H9 (cell line): Measurements from ENCODE around the gene CXCL3. TPM values are rescaled to one million over a fixed set of nuclear protein-coding genes. Genes with fewer than 3 reads are reported as not detected.

ENCODE experiments used
- DNase-seq: peaks from one replicate; pipeline ENCODE4 v3.0.0-alpha.2; 2017
- H2AFZ ChIP-seq: one replicate; pipeline ENCODE4 v1.6.1; 2013; ENCODE audit warnings: mild to moderate bottlenecking, low read length, control low read depth, moderate library complexity
- H2AK5ac ChIP-seq: 2 replicates; pipeline ENCODE4 v1.6.1; 2013; ENCODE audit warnings: low read length, control low read depth, mixed read lengths; ENCODE audit not compliant: insufficient read length
- H2BK120ac ChIP-seq: one replicate; pipeline ENCODE4 v1.6.1; 2013; ENCODE audit warnings: low read depth, mild to moderate bottlenecking, low read length, control low read depth, inconsistent platforms; ENCODE audit not compliant: poor library complexity, severe bottlenecking
- H2BK12ac ChIP-seq: 2 replicates; pipeline ENCODE4 v1.6.1; 2013; ENCODE audit warnings: low read length, control low read depth, mixed read lengths, low read depth; ENCODE audit not compliant: insufficient read length
- H2BK15ac ChIP-seq: 2 replicates; pipeline ENCODE4 v1.6.1; 2013; ENCODE audit warnings: low read depth, low read length, control low read depth
- H2BK20ac ChIP-seq: one replicate; pipeline ENCODE4 v1.6.1; 2013; ENCODE audit warnings: low read depth, mild to moderate bottlenecking, low read length, control low read depth, inconsistent platforms; ENCODE audit not compliant: poor library complexity, severe bottlenecking
- H2BK5ac ChIP-seq: 2 replicates; pipeline ENCODE4 v1.6.1; 2013; ENCODE audit warnings: low read length, control low read depth, mixed read lengths; ENCODE audit not compliant: insufficient read length
- H3K14ac ChIP-seq: 2 replicates; pipeline ENCODE4 v1.6.1; 2013; ENCODE audit warnings: low read length, control low read depth; ENCODE audit not compliant: insufficient read depth
- H3K18ac ChIP-seq: 2 replicates; pipeline ENCODE4 v1.6.1; 2013; ENCODE audit warnings: low read depth, mild to moderate bottlenecking, mixed read lengths, low read length, control low read depth; ENCODE audit not compliant: insufficient read length
- H3K23ac ChIP-seq: 2 replicates; pipeline ENCODE4 v1.6.1; 2013; ENCODE audit warnings: low read length, control low read depth, mixed read lengths, low read depth; ENCODE audit not compliant: insufficient read length
- H3K23me2 ChIP-seq: 2 replicates; pipeline ENCODE4 v1.6.1; 2013; ENCODE audit warnings: low read depth, mild to moderate bottlenecking, mixed read lengths, low read length, control low read depth; ENCODE audit not compliant: insufficient read length, poor library complexity, severe bottlenecking
- H3K27ac ChIP-seq: 2 replicates; pipeline ENCODE4 v1.5.1; 2013; ENCODE audit warnings: low read length, control low read depth, mixed read lengths, low read depth; ENCODE audit not compliant: insufficient read length
- H3K27me3 ChIP-seq: 2 replicates; pipeline ENCODE4 v1.6.1; 2013; ENCODE audit warnings: low read length, control low read depth, inconsistent platforms; ENCODE audit not compliant: insufficient read depth
- H3K4ac ChIP-seq: 2 replicates; pipeline ENCODE4 v1.6.1; 2013; ENCODE audit warnings: low read depth, mild to moderate bottlenecking, control low read depth, inconsistent platforms, low read length, moderate library complexity
- H3K4me1 ChIP-seq: 2 replicates; pipeline ENCODE4 v1.6.1; 2013; ENCODE audit warnings: low read length, control low read depth, inconsistent platforms; ENCODE audit not compliant: insufficient read depth
- H3K4me2 ChIP-seq: 2 replicates; pipeline ENCODE4 v1.6.1; 2013; ENCODE audit warnings: low read length, control low read depth, mixed read lengths; ENCODE audit not compliant: insufficient read length, insufficient read depth
- H3K56ac ChIP-seq: 2 replicates; pipeline ENCODE4 v1.6.1; 2013; ENCODE audit warnings: low read depth, mild to moderate bottlenecking, mixed read lengths, low read length, control low read depth; ENCODE audit not compliant: insufficient read length
- H3K79me1 ChIP-seq: 2 replicates; pipeline ENCODE4 v1.6.1; 2013; ENCODE audit warnings: low read depth, mild to moderate bottlenecking, moderate library complexity, low read length, control low read depth, inconsistent platforms; ENCODE audit not compliant: insufficient read depth, poor library complexity, severe bottlenecking
- H3K79me2 ChIP-seq: 2 replicates; pipeline ENCODE4 v1.6.1; 2013; ENCODE audit warnings: low read length, control low read depth, inconsistent platforms; ENCODE audit not compliant: insufficient read depth
- H3K9ac ChIP-seq: 2 replicates; pipeline ENCODE4 v1.6.1; 2013; ENCODE audit warnings: low read length, control low read depth, mixed read lengths; ENCODE audit not compliant: insufficient read length; ENCODE audit errors: extremely low read depth
- H3K9me3 ChIP-seq: one replicate; pipeline ENCODE4 v1.6.1; 2013; ENCODE audit warnings: low read depth, low read length, inconsistent platforms; ENCODE audit not compliant: control insufficient read depth
- H3T11ph ChIP-seq: one replicate; pipeline ENCODE4 v1.6.1; 2013; ENCODE audit warnings: mild to moderate bottlenecking, low read length, control low read depth, inconsistent platforms
- H4K20me1 ChIP-seq: one replicate; pipeline ENCODE4 v1.6.1; 2013; ENCODE audit not compliant: control insufficient read depth, insufficient read length, insufficient read depth
- H4K5ac ChIP-seq: 2 replicates; pipeline ENCODE4 v1.6.1; 2013; ENCODE audit warnings: low read depth, mild to moderate bottlenecking, mixed read lengths, low read length, control low read depth; ENCODE audit not compliant: insufficient read length
- H4K8ac ChIP-seq: replicated peaks from 2 replicates; pipeline ENCODE4 v1.6.1; 2013; ENCODE audit warnings: low read length, control low read depth, mixed read lengths, low read depth; ENCODE audit not compliant: insufficient read length
- H4K91ac ChIP-seq: 2 replicates; pipeline ENCODE4 v1.6.1; 2013; ENCODE audit warnings: low read depth, mild to moderate bottlenecking, moderate library complexity, mixed read lengths, low read length, control low read depth; ENCODE audit not compliant: insufficient read length
- H3K27ac Mint-ChIP-seq, 3 experiments: 2 replicates in 2 of 3; 3 replicates in 1 of 3; pipeline ENCODE4 v1.8.0; 2020 to 2021; ENCODE audit warnings: mixed read lengths in 3 of 3, mild to moderate bottlenecking in 1 of 3, moderate library complexity in 1 of 3
- H3K27me3 Mint-ChIP-seq: 2 replicates; pipeline ENCODE4 v1.8.0; 2021; ENCODE audit warnings: low read depth, mild to moderate bottlenecking, moderate library complexity, mixed read lengths
- H3K36me3 Mint-ChIP-seq, 3 experiments: 2 replicates in 2 of 3; 3 replicates in 1 of 3; pipeline ENCODE4 v1.8.0; 2020 to 2021; ENCODE audit warnings: low read depth in 3 of 3, mixed read lengths in 3 of 3; ENCODE audit not compliant: insufficient read depth in 1 of 3
- H3K4me1 Mint-ChIP-seq, 2 experiments: 2 replicates each; pipeline ENCODE4 v1.8.0; 2020; ENCODE audit warnings: mixed read lengths in 2 of 2
- H3K4me3 Mint-ChIP-seq, 2 experiments: 2 replicates in 1 of 2; 3 replicates in 1 of 2; pipeline ENCODE4 v1.8.0; 2020 to 2021; ENCODE audit warnings: mild to moderate bottlenecking in 2 of 2, mixed read lengths in 2 of 2, moderate library complexity in 1 of 2
- H3K9me3 Mint-ChIP-seq, 2 experiments: 2 replicates in 1 of 2; 3 replicates in 1 of 2; pipeline ENCODE4 v1.8.0; 2020; ENCODE audit warnings: mild to moderate bottlenecking in 2 of 2, mixed read lengths in 2 of 2, moderate library complexity in 1 of 2
- total RNA-seq: library from RNA; stranded (reverse); gene quantifications from 2 replicates; pipeline ENCODE4 v1.2.1, GENCODE V29; 2021
- TF ChIP-seq, protein P1 (sequence below): fragments of 200-600 bp; sonication (generic); conservative IDR thresholded peaks from 3 replicates; pipeline ENCODE4 v1.8.0; 2021; ENCODE audit warnings: antibody characterized with exemption, mild to moderate bottlenecking

The CXCL3 gene
- total RNA-seq, 1 experiment from 2014 or later: 3.7 TPM

DNA sequence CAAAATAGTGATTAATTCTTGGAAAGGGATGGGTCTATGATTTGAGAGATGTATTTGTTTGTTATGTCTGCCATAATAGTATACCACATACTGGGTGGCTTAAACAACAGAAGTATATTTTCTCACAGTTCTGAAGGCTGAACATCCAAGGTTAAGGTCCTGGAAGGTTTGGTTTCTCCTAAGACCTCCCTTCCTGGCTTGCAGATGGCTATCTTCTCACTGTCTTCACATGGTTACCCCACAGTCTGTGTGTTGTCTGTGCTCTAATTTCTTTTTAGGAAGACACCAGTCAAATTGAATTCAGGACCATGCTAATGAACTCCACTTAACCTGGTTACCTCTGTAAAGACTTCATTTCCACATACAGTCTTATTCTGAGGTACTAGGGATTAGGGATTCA is 34.9 kb upstream of the CXCL3 start:
- no peaks in the 10 kb centered on the region for H3K9me3 ChIP-seq
- peaks cover 12 to 14% of the 10 kb centered on the region in 2 experiments for H3K9me3 Mint-ChIP-seq
- no peak overlapping the region for H3K27ac Mint-ChIP-seq
- no peaks in the 10 kb centered on the region for H3K4me1 Mint-ChIP-seq
- no peaks in the 10 kb centered on the region for H3K79me2 ChIP-seq
- no peak overlapping the region for H2BK12ac ChIP-seq
- H2BK20ac ChIP-seq: no peak overlapping the region
- no peak overlapping the region for H2AK5ac ChIP-seq
- H4K91ac ChIP-seq: no peak overlapping the region
- no peaks in the 10 kb centered on the region for H4K20me1 ChIP-seq
- no peak overlapping the region for H2BK120ac ChIP-seq
- TF ChIP-seq, protein P1, sequence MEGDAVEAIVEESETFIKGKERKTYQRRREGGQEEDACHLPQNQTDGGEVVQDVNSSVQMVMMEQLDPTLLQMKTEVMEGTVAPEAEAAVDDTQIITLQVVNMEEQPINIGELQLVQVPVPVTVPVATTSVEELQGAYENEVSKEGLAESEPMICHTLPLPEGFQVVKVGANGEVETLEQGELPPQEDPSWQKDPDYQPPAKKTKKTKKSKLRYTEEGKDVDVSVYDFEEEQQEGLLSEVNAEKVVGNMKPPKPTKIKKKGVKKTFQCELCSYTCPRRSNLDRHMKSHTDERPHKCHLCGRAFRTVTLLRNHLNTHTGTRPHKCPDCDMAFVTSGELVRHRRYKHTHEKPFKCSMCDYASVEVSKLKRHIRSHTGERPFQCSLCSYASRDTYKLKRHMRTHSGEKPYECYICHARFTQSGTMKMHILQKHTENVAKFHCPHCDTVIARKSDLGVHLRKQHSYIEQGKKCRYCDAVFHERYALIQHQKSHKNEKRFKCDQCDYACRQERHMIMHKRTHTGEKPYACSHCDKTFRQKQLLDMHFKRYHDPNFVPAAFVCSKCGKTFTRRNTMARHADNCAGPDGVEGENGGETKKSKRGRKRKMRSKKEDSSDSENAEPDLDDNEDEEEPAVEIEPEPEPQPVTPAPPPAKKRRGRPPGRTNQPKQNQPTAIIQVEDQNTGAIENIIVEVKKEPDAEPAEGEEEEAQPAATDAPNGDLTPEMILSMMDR: no peak
- no peak overlapping the region for H3K27ac ChIP-seq
- H3K4ac ChIP-seq: no peak overlapping the region
- peaks cover 3 to 8% (median 5%) of the 10 kb centered on the region in 3 experiments; a peak in 5 of 7 replicates for H3K36me3 Mint-ChIP-seq
- no peaks in the 10 kb centered on the region for H3K79me1 ChIP-seq
- no peak overlapping the region for H3K14ac ChIP-seq
- H3K9ac ChIP-seq: no peak overlapping the region
- no peak overlapping the region for H2AFZ ChIP-seq
- H3K4me1 ChIP-seq: no peaks in the 10 kb centered on the region
- no peak overlapping the region for H2BK15ac ChIP-seq
- H3K4me3 Mint-ChIP-seq: no peak overlapping the region
- DNase-seq: no peak
- H3K23me2 ChIP-seq: no peaks in the 10 kb centered on the region
- no peak overlapping the region for H3T11ph ChIP-seq
- H4K5ac ChIP-seq: no peak overlapping the region
- no peak overlapping the region for H3K23ac ChIP-seq
- no peaks in the 10 kb centered on the region for H3K27me3 Mint-ChIP-seq
- H3K27me3 ChIP-seq: no peaks in the 10 kb centered on the region
- H3K56ac ChIP-seq: no peak overlapping the region
- H2BK5ac ChIP-seq: no peak overlapping the region
- H4K8ac ChIP-seq: no peak overlapping the region
- H3K4me2 ChIP-seq: no peak overlapping the region
- H3K18ac ChIP-seq: no peak overlapping the region
